Activated CD4-positive, alpha-beta T cell treated with anti-CD3 and anti-CD28 coated beads, Interleukin-10, Interleukin-2, amounts not matched to agents 100 ng/mL and 50 ng/mL, durations not matched to agents 16 hours and 8 hours (primary cell): ENCODE results near the gene KCNIP4.

Experiments
- DNase-seq: peaks from one replicate; pipeline ENCODE4 v3.0.0-alpha.2; 2020

Gene KCNIP4

DNA sequence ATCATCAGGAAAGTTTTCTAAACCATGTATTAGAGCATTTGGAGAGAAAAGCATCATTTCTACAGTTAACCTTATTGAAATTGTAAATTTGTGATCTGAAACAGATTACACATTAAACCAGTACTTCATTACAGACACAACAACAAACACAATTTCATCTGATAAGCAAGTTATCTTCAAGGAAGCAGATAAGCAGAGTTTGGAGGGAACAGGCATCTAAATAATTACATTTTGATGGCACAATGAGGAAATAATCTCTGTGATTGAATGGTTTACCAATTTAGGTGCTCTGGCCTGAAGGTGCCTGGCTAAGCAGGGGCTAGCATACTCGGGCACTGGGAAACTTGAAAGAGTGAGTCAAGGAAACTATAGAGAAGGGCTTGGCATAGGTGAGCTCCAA is 628.5 kb downstream of the KCNIP4 start:
- no peak for DNase-seq

DNA sequence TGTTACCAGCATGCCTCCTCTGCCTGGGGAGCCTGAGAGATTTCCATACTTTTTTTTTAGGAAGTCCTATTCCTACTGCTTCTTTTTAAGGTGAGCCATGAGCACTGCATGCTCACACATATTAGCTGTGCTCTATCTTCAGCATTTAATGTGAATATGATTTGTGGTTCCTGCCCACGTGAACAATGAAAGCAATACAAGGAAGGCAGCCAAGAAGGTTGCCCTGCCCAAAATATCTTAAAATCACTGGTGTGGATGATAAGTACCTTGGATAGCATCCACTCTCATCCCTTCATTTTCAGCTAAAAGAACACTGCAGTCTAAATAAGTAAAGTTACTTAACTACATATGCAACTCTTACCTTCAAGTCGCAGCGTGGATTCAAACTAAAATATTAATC is 640.9 kb downstream of the KCNIP4 start:
- no peak for DNase-seq

DNA sequence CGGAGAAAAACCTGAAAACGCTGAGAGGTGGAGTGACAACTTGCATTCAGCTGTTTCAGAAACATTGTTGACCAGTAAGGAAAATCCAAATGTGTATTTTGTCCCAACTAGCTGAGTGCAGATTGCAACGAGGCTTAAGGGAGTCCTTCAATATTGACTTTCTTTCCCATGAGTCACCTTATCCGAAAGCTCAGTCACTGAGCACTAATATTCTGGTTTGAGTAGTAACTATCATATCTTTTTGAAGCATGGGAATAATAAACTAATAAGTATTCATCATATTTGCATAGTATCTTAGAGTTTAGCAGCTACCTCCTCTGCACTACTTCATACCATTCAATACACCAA is 644.1 kb downstream of the KCNIP4 start:
- no peak for DNase-seq

DNA sequence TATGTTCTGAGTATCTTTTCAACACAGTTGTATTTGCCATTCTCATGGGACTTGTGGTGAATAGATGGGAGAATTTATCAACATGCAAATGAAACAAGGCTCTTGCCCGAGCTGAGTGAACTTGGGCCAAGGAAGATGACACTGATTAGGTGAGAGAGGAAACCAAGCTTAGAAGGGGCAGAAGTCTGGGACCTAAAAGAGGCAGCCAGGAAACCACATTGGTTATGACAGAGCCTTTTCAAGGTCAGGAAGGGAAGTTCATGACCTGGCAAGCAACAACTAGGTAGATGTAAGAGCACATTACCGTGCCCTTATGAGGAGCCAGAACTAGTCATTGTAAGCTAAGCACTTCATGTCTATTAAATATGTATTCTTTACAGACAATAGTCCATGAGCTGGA is 658.0 kb downstream of the KCNIP4 start:
- DNase-seq: peak; percentile 0

DNA sequence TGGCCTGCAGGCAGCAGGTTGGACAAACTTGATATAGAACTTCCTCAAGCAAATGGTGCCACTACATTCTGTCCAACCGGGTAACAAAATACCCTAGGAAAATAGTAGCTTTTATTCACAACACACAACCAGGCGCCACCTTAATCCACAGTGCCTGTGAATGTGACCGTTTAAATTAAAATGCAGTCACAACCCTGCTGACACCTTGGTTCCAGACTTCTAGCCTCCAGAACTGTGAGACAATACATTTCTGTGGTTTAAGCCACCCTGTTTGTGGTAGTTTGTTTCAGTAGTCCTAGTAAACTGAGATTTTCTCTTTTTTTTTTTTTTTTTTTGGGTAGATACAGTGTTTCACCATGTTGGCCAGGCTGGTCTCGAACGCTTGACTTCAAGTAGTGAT is 672.5 kb downstream of the KCNIP4 start:
- DNase-seq: no peak

DNA sequence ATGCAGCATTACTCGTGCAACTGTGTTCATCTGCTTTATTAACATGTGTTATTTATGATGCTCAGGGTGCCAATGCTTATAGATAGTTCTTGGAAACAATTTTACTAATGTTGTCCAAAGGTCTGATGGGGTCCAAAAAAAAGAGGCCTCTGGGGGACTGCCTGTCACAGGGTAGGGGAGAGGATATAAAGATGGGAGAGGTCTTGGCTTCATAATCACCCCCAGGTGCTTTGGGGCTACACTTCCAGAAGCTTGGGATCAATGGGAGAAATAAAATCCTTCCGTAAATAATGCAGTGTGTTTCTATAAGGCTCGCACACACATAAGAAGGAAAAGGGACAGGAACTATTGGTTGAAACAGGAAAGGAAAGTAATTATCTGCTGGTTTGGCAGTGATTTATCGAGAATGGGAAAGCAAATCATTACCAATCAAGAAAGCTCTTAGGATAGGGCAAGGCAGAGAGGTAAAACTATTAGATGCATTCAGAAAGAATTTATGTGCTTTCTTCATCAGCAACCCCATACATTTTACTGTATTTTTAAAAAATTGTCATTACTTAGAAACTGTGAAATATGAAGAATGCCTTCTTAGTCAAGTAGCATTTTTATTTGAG is 677.0 kb downstream of the KCNIP4 start:
- DNase-seq: no peak

DNA sequence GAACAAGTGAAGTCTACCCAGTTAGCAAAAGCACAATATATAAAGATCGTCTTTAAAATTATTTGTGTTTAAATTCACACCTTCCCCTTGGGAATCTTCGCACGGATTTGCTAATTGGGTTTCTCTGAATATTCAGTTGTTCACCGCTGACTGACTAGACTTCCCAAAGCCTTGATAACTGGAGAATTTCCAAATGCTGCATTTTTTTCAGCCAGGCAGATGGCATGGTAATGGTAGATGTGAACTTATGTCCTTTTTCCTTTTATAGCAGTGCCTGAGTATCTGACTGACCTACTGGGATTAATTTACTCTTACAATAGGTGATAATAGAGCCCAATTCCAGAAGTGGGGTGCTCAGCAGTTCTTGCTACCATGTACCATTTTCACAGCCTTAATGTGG is 700.2 kb downstream of the KCNIP4 start:
- DNase-seq: no peak

DNA sequence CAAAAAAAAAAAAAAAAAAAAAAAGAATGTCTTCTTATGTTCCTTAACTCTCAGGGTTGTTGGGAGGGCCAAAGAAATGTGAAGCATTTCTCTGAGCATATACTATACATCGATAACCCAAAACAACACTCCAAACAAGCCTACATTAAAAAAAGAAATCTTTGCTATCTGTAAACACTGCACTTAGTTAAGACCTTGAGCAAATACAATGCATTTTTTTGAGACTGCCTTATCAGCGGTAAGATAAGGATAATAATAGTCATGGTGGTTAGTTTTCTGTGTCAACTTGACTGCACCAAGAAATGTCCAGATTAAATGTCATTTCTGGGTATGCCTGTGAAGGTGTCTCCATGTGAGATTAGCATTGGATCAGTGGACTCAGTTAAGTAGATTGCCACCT is 706.4 kb downstream of the KCNIP4 start:
- no peak for DNase-seq

DNA sequence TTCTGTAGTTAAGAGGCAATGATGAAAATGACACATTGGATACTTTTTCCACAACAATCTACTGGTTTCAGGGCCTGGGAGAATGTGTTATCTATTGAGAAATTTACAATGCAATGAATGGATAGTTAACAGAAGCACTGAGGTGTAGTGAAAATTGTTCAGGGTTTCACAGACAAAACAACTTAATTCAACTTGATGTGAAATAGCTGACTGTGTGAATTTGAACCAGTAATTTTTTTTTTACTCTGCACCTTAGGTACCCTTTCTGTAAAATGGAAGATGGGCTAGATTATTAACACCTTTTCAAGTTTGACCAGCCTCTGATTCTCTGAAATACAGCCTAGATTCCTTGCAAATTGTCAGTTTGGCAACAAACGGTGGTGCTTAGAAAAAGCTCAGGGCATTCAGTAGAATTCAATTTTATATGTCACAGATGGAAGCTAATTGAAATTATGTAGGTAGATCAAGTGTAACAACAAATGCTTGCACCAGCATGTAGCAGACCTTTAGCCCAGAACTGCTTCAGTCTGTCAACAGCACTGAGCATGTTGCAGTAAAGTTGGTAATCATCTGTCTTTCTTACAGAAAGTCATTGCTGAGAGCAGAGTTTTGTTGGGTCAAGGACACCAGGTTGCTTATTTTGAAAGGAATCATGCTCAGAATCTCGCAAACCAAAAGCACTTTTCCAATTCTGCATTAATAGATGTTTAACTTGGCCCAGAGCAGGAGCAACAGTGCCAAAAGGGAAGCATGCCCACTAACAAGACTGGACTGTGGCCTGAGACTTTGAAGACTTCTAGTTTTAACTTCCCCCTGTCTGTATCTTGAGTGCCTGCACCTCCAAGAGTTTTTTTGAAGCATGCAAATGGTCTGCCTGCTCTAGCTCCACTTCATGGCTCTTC is 721.7 kb downstream of the KCNIP4 start:
- DNase-seq: no peak

DNA sequence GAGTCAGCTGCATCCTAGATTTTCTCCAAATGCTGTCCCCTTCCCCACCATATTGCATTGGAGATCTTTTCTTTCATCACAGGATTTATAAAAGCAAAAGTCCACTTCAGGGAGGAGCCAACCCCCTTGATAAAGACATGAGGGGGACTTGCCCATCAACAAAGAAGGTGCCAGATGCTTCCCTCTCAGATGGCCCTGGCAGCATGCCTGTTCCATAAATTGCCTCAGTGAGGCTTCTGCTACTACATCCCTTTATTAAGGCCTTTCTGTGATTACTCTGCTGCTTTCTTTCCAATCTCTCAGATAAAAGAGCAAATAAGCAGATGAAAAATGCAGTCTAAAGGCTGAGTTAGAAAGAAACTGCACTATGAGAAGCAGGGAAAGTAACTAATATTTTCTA is 736.7 kb downstream of the KCNIP4 start:
- DNase-seq: no peak

DNA sequence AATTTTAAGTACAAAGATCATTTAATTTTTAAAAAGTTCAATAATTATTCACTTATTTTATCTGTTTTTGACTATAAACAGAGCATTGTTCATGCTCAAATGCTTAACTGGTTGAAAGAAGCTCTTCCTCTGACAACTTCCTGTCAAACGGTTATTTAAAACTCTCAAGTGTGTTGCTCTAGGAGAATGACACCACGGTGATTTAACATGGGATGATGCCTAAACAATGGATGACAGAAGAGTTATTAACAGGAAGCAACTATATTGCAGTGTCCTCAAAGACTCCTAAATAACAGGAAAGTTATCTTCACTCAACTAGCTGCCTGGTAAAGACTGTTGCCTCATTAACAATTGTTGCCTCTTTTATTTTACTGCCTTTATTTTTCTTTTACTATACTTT is 738.7 kb downstream of the KCNIP4 start:
- no peak for DNase-seq

DNA sequence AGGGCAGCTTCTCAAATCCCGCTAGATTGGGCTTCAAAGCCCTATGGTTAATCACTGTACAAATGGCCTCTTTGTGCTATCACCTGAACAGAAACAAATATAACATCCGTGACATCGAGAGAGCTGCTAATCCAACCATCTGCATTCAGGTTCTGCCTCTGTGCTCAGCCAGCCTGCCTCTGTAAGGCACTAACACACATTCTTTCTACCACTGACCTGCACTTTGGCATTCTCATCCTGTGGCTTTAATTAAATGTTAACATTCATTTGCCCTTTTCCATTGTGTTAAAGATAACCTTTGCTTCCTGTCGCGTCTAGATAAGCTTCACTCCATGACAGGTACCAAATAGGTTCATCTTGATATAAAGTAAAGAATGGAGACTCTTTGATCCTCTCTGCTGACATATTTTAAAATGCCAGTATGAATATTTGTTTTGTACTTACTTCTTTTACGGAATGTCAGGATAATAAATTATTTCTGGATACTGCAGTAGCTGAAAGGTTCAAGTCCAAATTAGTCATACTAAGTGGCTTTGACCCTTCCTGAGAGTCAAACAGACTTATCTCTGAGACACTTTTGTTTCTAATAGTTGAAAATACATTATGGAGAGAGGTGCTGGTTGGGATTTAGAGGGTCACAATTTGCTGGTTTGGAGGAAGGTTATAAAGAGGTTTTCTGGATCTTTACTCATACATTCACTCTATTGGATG is 742.6 kb downstream of the KCNIP4 start:
- no peak for DNase-seq

DNA sequence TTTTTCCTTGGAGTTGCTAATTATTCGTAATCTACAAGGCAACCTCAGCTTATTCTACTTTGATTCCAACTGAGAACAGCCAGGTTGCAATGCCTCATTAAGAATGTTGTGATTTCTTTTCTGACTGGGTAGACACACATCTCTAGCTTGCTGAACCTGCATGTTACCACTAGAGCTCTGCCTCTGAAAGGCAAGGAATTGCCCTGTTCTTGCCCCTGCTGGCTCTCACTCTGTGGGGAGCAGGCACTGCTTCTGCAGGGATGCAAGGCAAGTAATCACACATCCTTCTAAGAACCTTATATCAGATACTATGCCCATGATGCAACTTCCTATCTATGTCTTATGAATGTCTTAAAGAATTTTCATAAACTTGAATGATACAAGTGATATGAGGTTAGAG is 745.2 kb downstream of the KCNIP4 start:
- no peak for DNase-seq

DNA sequence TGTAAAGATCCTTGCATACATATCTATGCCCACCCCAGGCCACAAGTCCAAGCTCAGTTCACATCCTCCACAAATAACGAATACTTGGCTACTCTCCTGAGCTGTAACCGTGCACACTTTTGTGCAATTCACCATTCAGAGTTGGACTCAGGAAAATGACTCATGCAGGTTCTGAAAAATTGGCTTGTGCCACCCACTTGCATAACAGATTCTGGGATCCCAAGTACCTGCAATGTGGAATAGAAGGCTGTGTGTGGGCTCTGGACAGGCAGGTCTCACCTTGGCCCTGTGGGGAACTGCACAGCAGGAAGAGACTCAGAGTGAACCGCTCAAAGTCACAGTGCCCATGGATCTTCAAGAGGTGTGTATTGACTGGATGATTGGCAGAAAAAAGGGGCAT is 745.6 kb downstream of the KCNIP4 start:
- DNase-seq: no peak

DNA sequence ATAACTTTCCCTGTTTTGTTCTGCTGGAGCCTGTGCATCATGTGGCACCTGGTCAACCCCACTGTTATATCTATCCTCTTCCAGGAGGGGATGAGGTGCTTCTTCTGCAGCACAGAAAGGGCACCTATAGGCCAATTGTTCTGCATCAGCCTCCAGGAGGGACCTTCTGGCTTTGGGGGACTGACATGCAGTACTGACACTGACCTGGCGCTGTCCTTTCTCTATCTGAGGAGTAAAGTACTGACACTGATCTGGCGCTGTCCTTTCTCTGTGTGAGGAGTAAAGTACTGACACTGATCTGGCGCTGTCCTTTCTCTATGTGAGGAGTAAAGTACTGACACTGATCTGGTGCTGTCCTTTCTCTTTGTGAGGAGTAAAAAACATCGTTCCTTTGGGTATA is 749.9 kb downstream of the KCNIP4 start:
- no peak for DNase-seq

DNA sequence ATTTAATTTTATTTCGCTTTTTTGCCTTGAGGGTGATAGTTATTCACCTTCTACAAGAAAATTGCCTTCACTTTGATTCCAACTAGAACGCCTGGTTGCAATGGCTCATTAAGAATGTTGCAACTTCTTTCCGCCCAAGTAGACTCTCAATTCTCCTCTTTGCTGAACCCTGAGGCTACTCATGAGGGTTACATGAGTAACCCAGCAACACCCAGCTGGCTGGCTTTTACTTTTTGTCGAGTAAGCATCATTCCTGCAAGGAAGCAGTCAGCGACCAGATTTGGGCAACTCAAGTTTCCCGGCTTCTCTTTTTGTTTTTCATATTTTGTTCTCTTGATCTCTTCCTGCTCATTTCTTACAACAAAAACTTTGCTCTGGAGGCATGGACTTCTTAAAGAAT is 752.9 kb downstream of the KCNIP4 start:
- DNase-seq: no peak

DNA sequence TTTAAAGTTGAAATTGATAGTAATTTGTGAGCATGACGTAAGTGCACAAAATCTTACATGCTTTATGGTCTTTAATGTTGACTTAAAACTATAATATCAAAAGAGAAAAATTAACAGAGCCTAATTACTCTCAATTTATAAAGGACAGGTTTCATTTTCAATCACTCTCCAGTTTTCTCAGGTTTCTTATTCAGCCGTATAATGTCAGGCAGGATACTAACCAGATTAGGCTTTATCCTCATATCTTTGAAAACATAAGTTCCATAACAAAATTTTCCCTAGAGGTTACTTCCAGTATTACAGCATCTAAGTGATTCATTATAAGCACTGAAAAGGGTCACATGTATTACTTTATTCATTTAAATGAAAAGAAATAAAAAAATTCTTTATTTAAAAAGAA is 756.2 kb downstream of the KCNIP4 start:
- no peak for DNase-seq

DNA sequence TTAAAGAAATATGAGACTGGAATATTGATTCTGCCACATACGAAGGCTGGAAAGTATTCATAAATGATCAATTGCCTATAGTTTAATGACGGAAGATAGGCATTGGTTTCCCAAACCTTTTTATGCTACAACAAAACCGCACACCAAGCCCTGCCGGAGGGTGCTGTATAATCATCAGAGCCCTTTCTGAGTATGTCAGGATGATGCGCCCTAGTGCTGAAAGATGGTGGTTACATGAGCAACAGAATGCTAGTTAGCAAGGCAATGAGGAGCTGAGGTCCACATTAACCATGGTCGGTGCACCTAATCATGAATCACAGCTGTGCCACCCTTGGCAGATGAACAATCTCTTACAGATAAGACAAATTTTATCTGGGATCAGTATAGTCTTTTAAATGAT is 757.3 kb downstream of the KCNIP4 start:
- no peak for DNase-seq

DNA sequence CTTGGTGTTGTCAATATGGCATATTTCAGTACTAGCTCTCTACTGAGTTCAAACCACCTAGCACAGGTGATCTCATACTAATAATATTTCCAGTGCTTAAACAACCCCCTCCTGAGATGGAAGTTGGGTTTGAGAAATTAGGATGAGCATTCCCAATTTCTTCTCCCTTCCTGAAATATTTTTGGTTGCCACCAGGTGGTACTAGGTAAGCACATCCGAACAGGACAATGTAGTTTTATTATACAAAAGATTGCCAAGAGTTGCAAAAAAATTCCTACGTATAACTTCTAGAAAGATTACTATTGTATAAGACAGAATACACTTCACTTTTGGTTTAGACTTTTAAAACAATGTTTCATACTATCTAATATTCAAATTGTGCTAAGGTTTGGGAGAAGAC is 763.8 kb downstream of the KCNIP4 start:
- no peak for DNase-seq

DNA sequence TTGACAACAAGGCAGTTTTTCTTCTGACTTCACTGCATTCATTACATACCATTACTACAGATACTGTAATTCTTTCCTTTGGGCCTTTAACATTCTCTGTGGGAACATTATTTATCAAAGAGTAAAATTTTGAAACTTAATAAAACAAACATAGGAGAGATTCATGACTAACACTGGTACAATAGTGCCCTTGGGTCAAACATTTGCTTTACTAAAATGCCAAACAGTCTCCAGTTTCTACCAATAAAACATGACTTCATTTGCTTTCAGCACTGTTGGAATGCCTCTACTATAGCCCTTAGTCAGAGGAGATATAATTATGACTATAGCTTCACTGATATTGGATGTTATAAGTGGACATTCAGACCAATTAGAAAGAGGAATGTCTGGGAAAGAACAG is 766.9 kb downstream of the KCNIP4 start:
- no peak for DNase-seq

DNA sequence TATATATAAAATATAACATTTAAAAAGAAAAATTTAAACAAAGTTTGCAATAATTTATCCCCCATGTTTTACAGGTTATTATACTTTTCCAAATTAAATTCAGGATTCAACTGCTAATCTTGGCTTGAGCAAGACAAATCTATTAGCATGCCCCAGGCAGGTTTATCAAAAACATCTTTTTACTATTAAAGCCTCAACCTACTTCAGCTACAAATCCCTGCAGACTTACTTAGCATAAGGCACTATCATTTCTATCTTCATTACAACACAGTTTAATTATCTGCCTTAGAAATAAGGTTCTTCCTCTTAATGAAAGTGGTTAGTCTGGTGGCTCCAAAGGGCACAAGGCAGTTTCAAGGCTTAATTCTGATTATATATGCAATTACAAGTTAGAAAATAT is 770.7 kb downstream of the KCNIP4 start:
- no peak for DNase-seq

DNA sequence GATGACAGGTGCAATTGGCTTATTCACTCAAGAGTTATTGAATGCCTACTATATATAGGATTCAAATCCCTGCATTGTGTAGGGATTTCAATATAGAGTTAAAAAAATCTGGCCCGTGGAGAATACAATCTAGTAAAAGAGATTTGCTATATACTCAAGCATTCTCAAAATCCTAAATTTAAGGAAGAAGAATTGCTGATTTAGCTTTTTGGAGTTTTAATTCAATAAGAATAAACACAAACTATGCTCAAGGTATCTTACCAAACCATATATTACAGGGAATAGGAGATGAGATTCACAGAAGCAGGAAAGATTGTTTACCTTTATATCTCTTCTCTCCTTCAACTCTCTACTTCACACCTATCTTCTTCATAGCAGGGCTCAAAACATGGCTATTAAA is 771.5 kb downstream of the KCNIP4 start:
- no peak for DNase-seq

DNA sequence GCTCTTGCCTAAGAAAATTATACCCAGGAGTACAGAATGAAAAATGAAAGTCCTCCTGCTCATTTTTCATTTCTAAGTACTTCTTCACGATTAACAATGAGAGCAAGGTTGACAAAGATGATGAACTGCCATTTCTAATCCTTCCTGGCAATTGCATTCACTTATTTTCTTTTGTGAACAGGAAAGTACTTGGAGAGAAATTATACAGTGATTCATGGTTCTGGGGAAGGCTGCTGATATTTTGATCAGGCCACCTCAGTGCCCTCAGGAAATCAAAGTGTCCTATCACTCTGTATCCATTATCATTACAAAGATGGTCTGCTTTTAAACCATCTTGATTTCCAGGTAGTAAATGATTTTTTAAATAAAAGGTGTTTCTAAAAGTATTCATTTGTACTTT is 780.9 kb downstream of the KCNIP4 start:
- DNase-seq: no peak

DNA sequence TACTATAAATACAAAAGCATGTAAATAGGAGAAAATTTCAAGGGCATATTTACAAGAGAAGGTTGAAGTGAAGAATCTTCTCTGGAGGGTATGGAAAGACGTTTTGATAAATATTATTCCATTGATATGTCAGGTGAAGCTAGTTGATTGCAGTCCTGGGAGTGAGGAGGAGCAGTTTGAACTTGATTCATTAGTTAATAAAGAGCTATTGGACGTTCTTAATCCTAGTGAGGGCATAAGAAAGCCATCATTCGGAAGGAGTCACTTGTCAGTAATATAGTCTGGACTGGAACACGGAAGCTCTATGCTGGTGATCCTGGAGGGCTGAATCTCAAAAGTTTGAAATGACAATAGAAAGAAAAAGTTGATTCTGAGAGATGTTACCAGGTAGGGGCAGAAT is 793.2 kb downstream of the KCNIP4 start:
- no peak for DNase-seq
